ENCODE results near the gene SLC6A15. TPM values are rescaled to one million over a fixed set of nuclear protein-coding genes. Genes with fewer than 3 reads are reported as not detected.

Gene SLC6A15
- total RNA-seq, 1 experiment from 2014 or later: 0.07 TPM

DNA sequence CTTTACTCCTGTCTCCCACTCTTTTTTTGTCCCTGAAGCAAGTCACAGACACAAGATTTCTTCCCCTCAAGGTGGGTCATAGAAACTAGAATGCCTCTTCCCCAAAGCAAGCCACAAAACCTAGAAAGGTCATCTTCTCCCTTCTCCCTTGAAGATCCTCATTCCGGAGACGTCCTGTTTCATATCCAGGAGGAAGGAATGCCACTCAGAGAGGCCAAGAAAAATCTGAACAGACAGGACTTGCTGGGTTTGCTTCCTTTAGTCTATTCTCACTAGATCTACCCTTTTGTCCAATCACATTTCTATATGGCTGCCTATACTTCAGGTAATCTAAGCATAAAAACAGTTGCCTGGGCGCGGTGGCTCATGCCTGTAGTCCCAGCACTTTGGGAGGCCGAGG, 23.7 kb downstream of the SLC6A15 start:
- no peak for ATAC-seq
- CTCF ChIA-PET: no interaction called here

More for the DNA sequence above, 23.7 kb downstream of the SLC6A15 start:
- Histone ChIP-seq H3K9me2 (ENCODE audit: insufficient read depth) (no peaks in the 10 kb centered on the region), H3K36me3 (ENCODE audit: control insufficient read depth in 1 of 2, insufficient read depth in 2 of 2, low read length in 2 of 2) (no peaks in the 10 kb centered on the region), H3K27ac (ENCODE audit: low read depth, low read length) (no peak overlapping the region), H3K9ac (ENCODE audit: low read length) (no peak overlapping the region), H3K4me1 (ENCODE audit: control insufficient read depth in 1 of 2, insufficient read depth in 2 of 2, low read length in 2 of 2) (no peaks in the 10 kb centered on the region), H2AFZ (ENCODE audit: low read depth, low read length, poor library complexity, severe bottlenecking) (no peak overlapping the region), H3K79me2 (ENCODE audit: insufficient read depth, low read length) (no peaks in the 10 kb centered on the region), H3K4me3 (replicated peaks in 1 of 2; ENCODE audit: low read depth in 1 of 2, low read length in 2 of 2) (no peak overlapping the region), H3K27me3 (ENCODE audit: insufficient read depth, low read length) (no peaks in the 10 kb centered on the region), H3K9me3 (ENCODE audit: control insufficient read depth in 1 of 2, insufficient read depth in 1 of 2, low read depth in 1 of 2, low read length in 2 of 2) (no peaks in the 10 kb centered on the region), H4K20me1 (ENCODE audit: insufficient read depth) (no peaks in the 10 kb centered on the region), H3K4me2 (ENCODE audit: low read length) (no peak overlapping the region)
- TF ChIP-seq, protein P1, sequence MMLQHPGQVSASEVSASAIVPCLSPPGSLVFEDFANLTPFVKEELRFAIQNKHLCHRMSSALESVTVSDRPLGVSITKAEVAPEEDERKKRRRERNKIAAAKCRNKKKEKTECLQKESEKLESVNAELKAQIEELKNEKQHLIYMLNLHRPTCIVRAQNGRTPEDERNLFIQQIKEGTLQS (IDR thresholded peaks at IDR 0.05): no peak
- TF ChIP-seq JUND (IDR thresholded peaks at IDR 0.05) (no peak), EGR1 (IDR thresholded peaks at IDR 0.05; ENCODE audit: low read depth) (no peak), ZFX (IDR thresholded peaks at IDR 0.05) (no peak), CEBPB (IDR thresholded peaks at IDR 0.05; ENCODE audit: low read depth) (no peak), CBX3 (IDR thresholded peaks at IDR 0.05; ENCODE audit: low read depth) (no peak), TCF7L2 (IDR thresholded peaks at IDR 0.05; ENCODE audit: borderline replicate concordance, extremely low read depth, insufficient read depth, insufficient read length) (no peak), EZH2phosphoT487 (IDR thresholded peaks at IDR 0.05; ENCODE audit: borderline replicate concordance) (no peak), ZNF274 (IDR thresholded peaks at IDR 0.05; ENCODE audit: low read depth, low read length) (no peak), SP1 (IDR thresholded peaks at IDR 0.05; ENCODE audit: low read depth) (no peak), FOSL1 (IDR thresholded peaks at IDR 0.05; ENCODE audit: low read depth) (no peak), ELF1 (IDR thresholded peaks at IDR 0.05; ENCODE audit: borderline replicate concordance, low read depth) (no peak), SRF (IDR thresholded peaks at IDR 0.05; ENCODE audit: low read depth) (no peak), RAD21 (IDR thresholded peaks at IDR 0.05; ENCODE audit: low read depth) (no peak)
- TF ChIP-seq, protein P2, sequence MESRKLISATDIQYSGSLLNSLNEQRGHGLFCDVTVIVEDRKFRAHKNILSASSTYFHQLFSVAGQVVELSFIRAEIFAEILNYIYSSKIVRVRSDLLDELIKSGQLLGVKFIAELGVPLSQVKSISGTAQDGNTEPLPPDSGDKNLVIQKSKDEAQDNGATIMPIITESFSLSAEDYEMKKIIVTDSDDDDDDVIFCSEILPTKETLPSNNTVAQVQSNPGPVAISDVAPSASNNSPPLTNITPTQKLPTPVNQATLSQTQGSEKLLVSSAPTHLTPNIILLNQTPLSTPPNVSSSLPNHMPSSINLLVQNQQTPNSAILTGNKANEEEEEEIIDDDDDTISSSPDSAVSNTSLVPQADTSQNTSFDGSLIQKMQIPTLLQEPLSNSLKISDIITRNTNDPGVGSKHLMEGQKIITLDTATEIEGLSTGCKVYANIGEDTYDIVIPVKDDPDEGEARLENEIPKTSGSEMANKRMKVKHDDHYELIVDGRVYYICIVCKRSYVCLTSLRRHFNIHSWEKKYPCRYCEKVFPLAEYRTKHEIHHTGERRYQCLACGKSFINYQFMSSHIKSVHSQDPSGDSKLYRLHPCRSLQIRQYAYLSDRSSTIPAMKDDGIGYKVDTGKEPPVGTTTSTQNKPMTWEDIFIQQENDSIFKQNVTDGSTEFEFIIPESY (IDR thresholded peaks at IDR 0.05; ENCODE audit: extremely low read depth, insufficient replicate concordance, low read length): no peak
- TF ChIP-seq, protein P3, sequence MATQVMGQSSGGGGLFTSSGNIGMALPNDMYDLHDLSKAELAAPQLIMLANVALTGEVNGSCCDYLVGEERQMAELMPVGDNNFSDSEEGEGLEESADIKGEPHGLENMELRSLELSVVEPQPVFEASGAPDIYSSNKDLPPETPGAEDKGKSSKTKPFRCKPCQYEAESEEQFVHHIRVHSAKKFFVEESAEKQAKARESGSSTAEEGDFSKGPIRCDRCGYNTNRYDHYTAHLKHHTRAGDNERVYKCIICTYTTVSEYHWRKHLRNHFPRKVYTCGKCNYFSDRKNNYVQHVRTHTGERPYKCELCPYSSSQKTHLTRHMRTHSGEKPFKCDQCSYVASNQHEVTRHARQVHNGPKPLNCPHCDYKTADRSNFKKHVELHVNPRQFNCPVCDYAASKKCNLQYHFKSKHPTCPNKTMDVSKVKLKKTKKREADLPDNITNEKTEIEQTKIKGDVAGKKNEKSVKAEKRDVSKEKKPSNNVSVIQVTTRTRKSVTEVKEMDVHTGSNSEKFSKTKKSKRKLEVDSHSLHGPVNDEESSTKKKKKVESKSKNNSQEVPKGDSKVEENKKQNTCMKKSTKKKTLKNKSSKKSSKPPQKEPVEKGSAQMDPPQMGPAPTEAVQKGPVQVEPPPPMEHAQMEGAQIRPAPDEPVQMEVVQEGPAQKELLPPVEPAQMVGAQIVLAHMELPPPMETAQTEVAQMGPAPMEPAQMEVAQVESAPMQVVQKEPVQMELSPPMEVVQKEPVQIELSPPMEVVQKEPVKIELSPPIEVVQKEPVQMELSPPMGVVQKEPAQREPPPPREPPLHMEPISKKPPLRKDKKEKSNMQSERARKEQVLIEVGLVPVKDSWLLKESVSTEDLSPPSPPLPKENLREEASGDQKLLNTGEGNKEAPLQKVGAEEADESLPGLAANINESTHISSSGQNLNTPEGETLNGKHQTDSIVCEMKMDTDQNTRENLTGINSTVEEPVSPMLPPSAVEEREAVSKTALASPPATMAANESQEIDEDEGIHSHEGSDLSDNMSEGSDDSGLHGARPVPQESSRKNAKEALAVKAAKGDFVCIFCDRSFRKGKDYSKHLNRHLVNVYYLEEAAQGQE (IDR thresholded peaks at IDR 0.05; ENCODE audit: low read depth): no peak
- RAD21 ChIA-PET (ENCODE audit: low non-redundant PET in 1 of 2, low total read pairs in 2 of 2, uncharacterized antibody in 2 of 2, unreplicated experiment in 2 of 2): no interaction called here
- intact Hi-C loops (cut with micrococcal nuclease): no loop called here
- DNase-seq (ENCODE audit: low read depth, low spot score): no peak
- no TSS peak for BruUV-seq (replicated peaks)
- POLR2A ChIA-PET: no interaction called here

Data from HCT116 (cell line).